Stimulated activated CD4-positive, alpha-beta T cell treated with anti-CD3 and anti-CD28 coated beads, Interleukin-12 subunit alpha, Interleukin-12 subunit beta, amount 100 ng/mL, for 24 hours (primary cell): ENCODE results near the gene GIGYF2.
"Not testable (repeated sequence)": the region's sequence is repeated elsewhere in the genome, so short reads cannot be mapped to it uniquely, and the experiment has no call there.

Experiments used
- DNase-seq, 2 experiments: peaks; one replicate each; pipeline ENCODE4 v3.0.0-alpha.2; 2020; ENCODE audit warnings: low read depth in 2 of 2

GIGYF2 gene, protein sequence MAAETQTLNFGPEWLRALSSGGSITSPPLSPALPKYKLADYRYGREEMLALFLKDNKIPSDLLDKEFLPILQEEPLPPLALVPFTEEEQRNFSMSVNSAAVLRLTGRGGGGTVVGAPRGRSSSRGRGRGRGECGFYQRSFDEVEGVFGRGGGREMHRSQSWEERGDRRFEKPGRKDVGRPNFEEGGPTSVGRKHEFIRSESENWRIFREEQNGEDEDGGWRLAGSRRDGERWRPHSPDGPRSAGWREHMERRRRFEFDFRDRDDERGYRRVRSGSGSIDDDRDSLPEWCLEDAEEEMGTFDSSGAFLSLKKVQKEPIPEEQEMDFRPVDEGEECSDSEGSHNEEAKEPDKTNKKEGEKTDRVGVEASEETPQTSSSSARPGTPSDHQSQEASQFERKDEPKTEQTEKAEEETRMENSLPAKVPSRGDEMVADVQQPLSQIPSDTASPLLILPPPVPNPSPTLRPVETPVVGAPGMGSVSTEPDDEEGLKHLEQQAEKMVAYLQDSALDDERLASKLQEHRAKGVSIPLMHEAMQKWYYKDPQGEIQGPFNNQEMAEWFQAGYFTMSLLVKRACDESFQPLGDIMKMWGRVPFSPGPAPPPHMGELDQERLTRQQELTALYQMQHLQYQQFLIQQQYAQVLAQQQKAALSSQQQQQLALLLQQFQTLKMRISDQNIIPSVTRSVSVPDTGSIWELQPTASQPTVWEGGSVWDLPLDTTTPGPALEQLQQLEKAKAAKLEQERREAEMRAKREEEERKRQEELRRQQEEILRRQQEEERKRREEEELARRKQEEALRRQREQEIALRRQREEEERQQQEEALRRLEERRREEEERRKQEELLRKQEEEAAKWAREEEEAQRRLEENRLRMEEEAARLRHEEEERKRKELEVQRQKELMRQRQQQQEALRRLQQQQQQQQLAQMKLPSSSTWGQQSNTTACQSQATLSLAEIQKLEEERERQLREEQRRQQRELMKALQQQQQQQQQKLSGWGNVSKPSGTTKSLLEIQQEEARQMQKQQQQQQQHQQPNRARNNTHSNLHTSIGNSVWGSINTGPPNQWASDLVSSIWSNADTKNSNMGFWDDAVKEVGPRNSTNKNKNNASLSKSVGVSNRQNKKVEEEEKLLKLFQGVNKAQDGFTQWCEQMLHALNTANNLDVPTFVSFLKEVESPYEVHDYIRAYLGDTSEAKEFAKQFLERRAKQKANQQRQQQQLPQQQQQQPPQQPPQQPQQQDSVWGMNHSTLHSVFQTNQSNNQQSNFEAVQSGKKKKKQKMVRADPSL (N-terminal part only)

DNA sequence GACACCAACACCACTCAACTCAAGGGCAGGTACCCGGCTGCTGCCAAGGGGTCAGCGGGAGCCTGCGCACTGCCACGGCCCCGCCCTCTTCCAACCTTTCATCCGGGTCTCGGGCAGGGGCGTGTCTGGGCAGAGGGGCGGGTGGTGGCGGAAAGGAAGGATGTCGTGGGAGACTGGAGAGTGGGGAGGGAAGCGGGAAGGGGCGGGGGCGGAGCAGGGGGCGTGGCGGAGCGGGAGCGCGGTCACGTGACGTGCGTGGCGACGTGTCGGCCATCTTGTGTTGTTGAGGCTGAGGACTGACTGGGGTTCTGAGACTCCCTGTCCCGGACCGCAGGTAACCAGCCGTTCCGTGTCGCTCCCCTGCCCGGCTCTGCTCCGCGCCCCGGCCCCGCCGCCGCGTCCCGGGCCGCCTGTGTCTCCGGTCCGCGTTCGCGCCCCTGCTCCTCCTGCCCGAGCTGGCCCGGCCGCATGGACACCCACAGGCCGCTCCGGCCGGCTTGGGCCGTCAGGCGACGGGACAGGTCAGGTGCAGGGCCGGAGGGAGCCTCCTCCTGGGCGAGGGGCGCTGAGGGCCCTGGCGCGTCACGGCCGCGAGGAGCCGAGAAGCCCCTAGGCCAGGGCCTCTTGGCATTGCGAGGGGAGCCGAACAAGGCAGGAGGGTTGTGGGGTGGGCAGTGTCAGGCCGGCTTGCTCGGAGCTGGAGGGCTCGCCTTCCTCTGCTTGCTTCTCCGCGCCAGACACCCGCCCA lies at the start of gene GIGYF2:
Gene GIGYF2 (plus strand): TSS at position 273 of the 748 bp plus-strand sequence. CDS start 37,867 bp downstream, outside the sequence.
- peak; percentile 91 to 97 for DNase-seq

DNA sequence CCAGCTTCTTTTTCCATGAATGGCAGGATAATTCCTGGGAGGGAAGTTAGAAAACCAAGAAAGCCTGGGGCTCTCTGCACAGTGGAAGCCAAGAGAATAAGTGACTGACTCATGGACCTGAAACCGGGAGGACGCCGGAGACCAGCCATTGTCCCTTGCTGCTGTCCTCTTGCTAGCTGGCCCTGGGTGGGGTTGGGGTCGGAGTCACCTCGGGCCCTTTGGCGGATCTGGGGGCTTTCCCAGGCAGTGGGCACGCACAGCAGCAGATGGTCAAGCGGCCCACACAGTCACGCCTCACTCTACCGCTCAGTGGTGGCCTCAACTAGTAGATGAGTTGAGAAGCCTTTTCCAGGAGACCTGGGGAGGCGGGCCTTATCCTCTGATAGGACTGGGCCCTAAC lies 48.1 kb upstream of the GIGYF2 start:
- no peak for DNase-seq

DNA sequence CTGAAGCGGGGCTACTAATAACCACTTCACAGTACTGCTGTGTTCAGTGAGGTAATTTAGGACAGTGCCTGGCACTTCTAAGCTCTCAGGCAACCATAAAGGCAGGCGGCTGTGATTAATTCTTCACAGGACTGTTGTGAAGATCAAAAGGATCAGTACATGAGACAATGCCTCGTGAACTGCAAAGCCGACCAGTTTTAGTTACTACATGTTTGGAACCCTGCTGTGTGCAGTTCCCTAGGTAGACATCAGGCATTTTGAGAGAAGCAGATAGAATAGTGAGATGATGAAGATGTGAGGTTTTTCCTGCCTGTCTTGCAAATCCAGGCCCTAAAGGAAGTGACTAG lies 44.7 kb upstream of the GIGYF2 start:
- DNase-seq: no peak

DNA sequence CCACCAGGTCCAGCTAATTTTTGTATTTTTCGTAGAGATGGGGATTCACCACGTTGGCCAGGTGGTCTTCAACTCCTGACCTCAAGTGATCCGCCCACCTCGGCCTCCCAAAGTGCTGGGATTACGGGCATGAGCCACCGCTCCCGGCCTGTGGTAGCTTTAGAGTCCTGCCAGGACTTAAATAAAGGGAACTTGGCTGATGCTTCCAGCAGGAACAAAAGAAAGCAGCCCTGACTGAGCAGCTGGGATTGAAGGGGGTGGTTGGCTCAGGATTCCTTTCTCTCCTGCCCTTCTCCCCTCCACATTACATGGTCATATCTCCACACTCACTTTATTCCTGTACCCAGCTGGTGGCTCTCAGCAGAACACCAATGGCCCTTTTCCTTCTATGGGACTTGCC lies 43.7 kb upstream of the GIGYF2 start:
- no peak for DNase-seq

DNA sequence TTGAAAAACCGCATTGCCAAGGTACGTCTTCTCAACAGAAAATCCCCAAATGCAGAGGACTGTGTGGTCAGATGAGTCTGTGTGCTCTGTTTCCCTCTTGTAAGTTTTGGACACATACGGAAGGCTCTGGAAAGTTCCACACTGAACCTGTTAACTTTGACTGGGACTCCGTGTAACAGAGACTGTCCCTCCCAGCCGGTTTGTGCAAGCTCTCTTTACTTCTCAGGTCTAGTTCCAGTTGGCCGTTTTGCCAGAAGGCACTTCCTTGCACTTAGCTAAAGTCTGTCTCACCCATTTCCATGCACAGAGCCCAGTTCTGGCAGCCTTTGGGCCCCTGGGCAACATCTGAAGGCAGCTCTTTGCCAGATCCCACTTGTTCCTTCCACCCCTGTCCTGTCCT lies 41.7 kb upstream of the GIGYF2 start:
- DNase-seq: no peak

DNA sequence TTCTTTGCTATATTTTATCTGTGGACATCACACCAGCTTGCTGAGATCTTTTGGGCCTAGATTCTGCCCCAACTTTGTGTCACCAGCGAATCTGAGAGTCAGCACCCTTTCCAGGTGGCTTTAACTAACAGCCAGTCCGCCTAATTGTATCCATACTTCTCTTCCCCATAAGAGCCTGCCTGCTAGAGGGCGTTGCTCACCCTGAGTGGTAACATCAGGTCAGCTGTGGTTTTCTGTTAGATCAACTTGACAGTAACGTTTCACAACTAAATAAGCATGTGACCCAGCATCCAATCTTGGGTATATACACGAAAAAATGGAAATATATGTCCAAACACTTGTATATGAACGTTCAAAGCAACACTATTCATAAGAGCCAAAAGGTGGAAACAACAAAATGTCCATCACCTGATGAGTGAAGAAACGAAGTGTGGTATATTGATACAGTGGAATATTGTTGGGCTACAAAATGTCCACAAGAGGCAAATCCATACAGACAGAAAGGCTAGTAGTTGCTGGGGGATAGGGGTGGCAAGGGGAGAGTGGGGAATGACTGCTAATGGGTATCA lies 38.8 kb upstream of the GIGYF2 start:
- no peak for DNase-seq

DNA sequence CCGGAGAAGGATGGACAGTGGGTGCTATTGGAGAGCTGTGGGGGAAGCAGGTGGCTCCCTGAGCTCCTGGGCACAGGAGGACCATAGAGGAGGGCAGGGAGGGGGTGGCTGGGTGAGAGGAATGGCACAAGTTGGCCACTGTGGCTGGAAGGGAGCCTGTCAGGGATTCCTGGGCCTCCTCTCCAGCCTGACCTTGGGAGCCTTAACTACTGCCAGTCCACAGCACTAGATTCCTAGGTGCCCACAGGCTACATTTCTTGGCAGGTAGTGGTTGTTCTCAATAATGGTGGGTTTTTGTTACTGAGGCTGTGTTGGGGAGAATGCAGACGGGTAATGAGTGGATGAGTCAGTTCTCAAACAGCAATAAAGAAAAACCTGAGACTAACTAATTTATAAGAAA lies 37.8 kb upstream of the GIGYF2 start:
- DNase-seq: no peak

DNA sequence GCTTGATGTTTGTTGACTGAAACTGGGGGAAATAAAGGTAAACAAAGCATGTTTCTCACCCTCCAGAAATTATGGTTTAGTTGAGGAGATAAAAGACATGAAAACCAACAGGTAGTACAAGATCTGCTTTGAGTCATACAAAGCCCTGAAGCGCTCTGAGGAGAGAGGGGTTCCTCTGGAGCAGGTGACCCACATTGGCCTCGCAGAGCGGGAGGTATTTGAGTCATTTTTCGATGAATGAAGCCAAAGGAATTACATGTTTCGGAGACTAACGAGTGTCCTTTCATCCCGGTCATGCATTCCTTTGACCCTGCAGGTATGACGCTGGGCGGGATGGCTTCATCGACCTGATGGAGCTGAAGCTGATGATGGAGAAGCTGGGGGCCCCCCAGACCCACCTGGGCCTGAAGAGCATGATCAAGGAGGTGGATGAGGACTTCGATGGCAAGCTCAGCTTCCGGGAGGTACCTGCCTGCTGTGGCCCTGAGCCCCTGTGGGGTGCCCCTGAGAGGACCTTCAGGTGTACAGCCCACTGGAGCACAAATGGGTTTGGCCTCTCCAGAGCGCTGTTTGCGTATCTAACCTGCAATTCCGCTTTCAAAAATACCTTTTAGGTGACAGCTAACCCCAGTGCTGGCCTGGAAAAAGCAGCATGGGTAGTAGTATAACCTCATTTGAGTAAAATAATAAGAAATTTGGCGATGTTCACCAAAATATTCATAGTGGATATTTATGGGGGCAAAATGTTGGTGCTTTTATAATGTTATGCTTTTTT lies 34.5 kb upstream of the GIGYF2 start:
- no peak for DNase-seq

DNA sequence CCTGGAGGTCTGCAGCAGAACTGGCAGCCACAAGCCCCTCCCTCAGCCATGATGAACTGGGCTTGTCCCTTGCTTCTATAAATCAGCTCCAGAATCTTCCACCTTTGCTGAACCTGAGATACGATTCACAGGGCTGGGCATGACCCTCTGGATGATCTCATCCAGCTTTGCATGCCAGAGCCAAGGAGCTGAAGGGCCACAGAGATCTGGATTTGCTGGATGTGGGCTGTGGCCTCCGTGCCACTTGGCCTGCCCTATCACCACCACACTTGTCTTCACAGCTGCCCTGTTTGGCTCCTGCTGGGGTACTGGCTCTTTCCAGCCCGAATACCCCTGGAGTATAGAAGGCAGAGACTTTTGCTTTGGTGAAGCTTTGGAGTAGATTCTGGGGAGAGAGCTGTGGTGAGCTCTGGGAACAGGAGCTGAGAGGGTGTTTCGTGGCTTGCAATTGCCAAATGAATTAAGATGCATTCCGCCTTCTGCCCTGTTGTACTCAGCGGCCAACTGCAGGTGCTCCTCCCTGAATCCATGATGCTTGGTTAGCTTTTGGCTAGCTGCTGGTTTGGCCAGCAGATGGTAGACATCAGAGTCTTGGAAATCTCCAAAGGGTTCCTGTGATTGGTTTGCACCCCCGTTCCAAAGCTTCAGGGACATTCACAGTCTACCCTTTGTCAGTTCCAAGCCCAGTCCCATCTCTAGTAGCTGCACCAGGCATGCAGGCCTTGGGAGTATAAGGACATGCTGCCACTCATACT lies 30.9 kb upstream of the GIGYF2 start:
- no peak for DNase-seq

DNA sequence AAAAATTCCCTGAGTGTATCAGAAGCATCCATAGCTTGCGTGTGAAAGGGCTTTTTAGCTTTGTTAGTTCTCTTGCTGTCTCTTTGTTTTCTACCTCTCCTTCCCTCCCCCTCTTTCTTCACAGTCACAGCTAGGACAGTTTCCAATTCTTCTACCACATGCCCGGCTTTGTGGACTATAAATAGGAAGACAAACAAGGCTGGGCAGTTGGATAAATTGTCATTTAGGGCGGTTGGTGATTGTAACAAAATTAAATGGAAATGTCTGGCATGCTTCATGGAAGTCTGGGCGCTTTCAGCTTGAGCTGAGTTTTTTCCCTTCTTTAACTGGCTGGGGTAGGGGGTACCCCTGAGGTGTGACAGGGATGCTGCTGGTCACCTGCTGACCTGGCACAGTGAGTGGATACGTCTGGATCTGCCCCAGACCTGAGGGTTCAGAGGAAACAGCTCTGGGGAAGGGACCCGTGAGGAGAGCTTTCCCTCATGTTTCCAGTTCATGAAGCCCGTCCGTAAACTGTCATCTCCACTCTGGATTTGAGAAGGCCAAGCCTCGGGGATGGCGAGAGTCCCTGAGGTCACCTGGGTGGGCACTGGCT lies 29.0 kb upstream of the GIGYF2 start:
- no peak for DNase-seq

DNA sequence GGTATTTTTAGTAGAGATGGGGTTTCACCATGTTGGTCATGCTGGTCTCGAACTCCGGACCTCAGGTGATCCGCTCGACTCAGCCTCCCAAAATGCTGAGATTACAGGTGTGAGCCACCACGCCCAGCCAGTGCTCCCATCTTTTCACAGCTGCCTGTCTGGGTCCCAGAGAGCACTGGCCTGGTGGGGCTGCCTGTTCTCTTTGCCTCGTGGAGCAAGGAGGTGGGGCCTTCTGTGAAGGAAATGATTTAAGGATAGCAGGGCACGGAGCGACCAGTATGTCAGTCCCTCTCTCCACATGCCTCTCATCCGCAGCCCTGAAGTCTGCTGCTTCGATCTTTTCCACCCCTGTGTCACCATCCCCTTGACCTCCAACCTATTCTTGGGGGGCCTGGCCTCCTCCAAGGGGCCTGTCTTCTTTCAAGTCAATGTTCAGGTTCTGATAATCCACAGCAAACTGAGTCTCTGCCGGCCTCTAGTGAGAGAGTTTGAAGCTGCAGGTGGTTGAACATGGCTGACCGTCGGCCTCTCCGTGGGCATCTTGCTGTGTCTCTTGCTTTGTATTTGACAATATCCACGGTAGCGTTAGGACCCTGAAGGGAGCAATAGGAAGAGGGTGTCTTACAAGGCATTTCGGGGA lies 28.2 kb upstream of the GIGYF2 start:
- no peak for DNase-seq

DNA sequence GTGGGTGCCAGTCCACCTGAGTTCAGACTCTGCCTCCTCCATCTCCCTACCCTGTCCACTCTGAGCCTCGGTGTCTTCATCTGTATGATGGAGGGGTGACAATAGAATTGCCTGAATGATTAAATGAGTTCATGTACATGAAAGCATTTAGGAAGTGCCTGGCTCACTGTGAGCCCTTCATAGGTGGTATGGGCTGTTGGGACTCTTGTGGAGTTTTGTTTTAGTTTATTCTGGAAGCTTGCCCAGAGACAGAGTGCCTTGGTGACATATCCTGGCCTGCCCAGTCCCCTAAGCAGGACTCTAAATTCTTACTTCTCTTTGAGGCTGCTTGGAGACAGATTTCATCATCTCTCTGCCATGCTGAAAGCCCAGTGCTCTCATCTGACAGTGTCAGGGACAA lies 24.5 kb upstream of the GIGYF2 start:
- no peak for DNase-seq

DNA sequence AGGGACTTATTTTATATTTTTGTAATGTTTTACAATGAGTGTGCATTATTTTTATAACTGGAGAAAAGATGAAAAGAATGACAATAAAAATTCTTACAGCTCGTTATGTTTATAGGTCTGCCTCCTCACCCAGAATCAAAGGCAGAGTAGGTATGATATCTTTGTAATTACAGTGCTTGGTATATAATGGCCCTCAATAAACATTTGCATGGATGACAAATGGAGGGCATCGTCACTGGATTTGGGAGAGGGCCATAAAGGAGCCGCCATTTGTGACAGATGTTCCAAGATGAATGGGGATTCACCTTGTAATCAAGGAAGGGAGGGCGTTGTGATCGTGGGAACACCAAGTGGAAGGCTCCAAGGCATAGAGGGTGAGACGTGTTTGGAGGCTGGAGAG lies 22.6 kb upstream of the GIGYF2 start:
- DNase-seq: no peak

DNA sequence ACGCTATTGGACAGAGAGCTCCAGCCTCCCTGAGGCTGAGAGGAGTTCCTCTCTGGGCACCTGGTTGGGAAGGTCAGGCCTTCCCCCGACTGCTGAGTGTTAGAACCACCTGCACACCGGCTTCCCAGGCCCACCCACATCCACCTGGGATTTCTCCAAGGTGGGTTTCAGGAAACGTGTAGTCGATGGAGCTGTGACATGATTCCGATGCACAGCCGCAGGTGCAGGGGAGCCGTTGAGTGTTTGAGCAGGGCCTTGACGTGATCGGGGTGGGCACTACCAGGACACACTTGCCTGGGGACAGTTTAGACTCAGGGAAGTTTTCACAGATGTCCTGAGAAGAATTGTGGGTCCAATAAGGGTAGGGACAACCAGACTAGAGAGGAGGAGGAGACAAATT lies 21.8 kb upstream of the GIGYF2 start:
- no peak for DNase-seq

DNA sequence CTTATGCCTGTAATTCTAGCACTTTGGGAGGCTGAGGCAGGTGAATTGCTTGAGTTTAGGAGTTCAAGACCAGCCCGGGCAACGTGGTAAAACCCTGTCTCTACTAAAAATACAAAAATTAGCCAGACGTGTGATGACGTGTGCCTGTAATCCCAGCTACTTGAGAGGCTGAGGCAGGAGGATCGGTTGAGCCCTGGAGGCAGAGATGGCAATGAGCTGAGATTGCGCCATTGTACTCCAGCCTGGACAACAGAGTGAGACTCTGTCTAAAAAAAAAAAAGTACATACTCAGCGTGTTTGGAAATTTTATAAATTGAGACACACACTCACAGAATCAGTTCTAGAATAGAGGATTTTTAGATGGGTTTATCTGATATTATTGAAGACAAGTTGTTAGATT lies 17.1 kb upstream of the GIGYF2 start:
- DNase-seq: no peak

DNA sequence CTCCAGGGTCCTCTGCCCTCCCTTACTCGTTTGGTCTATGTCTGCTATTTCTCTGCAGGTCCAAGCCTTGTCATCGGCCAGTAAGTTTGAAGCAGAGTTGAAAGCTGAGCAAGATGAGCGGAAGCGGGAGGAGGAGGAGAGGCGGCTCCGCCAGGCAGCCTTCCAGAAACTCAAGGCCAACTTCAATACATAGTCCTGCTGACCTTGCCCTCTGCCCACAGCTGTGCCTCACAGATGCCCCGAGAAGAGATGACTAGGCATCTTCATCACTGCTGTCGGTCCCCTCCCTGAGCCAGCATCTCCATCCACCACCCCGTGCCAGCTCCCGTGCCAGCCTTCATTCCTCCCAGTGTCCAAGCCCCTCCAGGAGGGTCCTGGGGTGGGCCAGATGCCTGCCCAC lies 15.6 kb upstream of the GIGYF2 start:
- DNase-seq: no peak

DNA sequence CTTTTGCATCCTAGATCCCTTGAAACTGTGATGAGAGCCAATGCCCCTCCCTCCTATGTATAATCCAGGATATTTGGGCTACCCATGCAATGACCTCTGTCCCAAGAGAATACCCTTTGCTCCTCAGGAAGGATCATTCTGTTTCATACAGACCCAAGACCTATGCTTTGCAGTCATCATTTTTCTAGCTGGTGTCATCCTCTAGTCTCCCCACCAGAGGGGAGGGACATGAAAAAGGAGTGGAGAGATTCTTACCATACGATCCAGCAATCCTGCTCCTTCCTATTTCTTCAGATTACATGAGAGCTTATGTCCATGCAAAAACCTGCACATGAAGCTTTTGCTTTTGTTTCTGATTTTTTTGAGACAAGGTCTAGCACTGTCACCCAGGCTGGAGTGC lies 13.8 kb upstream of the GIGYF2 start:
- DNase-seq: no peak

DNA sequence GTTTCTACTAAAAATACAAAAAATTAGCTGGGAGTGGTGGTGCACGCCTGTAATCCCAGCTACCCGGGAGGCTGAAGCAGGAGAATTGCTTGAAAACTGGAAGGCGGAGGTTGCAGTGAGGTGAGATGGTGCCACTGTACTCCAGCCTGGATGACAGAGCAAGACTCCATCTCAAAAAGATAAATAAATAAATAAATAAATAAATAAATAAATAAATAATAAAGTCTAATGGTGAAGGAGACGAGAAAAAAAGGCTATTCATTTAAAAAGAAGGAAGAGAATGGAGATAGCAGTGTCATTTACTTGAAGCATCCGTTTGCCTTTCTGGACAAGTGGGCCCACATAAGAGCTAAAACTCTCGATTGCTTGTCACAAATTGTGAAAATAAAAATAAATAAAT lies 11.7 kb upstream of the GIGYF2 start:
- DNase-seq: not testable (repeated sequence)
